ENCODE measurements around the gene SH3PXD2A.
"Not testable (repeated sequence)": the region's sequence is repeated elsewhere in the genome, so short reads cannot be mapped to it uniquely, and the experiment has no call there.

Gene SH3PXD2A

DNA sequence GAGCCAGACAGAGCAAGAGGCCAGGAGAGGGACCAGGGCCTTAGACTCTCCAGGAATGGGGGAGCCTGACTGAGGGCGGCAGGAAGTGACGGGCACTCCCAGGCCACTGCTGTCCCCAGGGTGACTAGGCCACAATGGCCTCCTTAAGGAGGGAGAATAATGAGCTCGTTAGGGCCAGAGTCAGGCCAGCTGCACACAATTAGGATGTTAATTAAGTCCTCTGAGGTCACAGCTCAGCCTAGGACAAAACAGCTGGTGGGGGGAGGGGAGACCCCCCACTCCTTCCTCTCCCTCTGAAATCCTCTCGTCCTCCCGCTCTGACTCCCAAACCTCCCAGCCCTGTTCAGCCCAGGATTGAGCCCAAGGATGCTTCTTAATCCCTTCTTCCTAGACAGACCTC is 218.9 kb downstream of the SH3PXD2A start:
- no peaks in the 10 kb centered on the region for H3K9me3 ChIP-seq (ENCODE audit: insufficient read depth, low read length, severe bottlenecking)
- no peak overlapping the region for H2AFZ ChIP-seq (ENCODE audit: low read depth, low read length)
- TF ChIP-seq, protein P1, sequence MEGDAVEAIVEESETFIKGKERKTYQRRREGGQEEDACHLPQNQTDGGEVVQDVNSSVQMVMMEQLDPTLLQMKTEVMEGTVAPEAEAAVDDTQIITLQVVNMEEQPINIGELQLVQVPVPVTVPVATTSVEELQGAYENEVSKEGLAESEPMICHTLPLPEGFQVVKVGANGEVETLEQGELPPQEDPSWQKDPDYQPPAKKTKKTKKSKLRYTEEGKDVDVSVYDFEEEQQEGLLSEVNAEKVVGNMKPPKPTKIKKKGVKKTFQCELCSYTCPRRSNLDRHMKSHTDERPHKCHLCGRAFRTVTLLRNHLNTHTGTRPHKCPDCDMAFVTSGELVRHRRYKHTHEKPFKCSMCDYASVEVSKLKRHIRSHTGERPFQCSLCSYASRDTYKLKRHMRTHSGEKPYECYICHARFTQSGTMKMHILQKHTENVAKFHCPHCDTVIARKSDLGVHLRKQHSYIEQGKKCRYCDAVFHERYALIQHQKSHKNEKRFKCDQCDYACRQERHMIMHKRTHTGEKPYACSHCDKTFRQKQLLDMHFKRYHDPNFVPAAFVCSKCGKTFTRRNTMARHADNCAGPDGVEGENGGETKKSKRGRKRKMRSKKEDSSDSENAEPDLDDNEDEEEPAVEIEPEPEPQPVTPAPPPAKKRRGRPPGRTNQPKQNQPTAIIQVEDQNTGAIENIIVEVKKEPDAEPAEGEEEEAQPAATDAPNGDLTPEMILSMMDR (IDR thresholded peaks at IDR 0.05; ENCODE audit: borderline replicate concordance, extremely low read depth, low read length, poor library complexity, severe bottlenecking): no peak
- TF ChIP-seq EZH2 (IDR thresholded peaks at IDR 0.05; ENCODE audit: borderline replicate concordance, low read depth, low read length, severe bottlenecking): no peak
- no peaks in the 10 kb centered on the region for H3K27me3 ChIP-seq (ENCODE audit: insufficient read depth, low read length, poor library complexity)
- no peak overlapping the region for H3K27ac ChIP-seq (ENCODE audit: low read length)
- no peak overlapping the region for H3K9ac ChIP-seq (ENCODE audit: low read depth, low read length)
- DNase-seq (no peak), ATAC-seq (ENCODE audit: insufficient read depth, low read depth) (no peak)
- H3K79me2 ChIP-seq (ENCODE audit: insufficient read depth, low read length): no peaks in the 10 kb centered on the region
- peaks cover 22% of the 10 kb centered on the region for H4K20me1 ChIP-seq (ENCODE audit: insufficient read depth, low read length)
- H3K4me1 ChIP-seq (ENCODE audit: insufficient read depth, low read length): no peaks in the 10 kb centered on the region
- H3K36me3 ChIP-seq (ENCODE audit: insufficient read depth, low read length): 0 out of 2 replicates have a peak, but pooled peaks cover 4% of the 10 kb centered on the region
- H3K4me3 ChIP-seq (ENCODE audit: low read depth in 1 of 2, low read length in 2 of 2): no peak overlapping the region
- H3K4me2 ChIP-seq (ENCODE audit: insufficient read depth, low read length): no peak overlapping the region

DNA sequence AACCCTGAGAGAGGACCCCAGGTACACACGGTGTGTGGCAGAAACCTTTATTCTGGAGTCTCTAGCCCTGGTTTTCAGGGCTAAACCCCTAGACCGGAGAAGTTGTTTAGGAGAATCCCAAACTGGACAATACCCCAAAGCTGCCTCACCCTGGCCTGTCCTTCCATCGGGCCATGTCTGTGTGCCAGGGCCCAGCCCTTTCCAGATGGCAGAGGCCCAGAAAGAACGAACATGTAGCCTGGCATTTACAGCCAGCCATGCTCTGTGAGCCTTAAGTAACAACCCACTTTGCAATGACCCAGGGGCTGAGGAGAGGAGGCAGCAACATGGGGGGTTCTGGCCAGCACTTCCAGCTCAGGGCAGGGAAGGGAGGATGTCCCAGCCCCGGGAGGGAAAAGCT is 219.8 kb downstream of the SH3PXD2A start:
- no peak for TF ChIP-seq EZH2 (IDR thresholded peaks at IDR 0.05; ENCODE audit: borderline replicate concordance, low read depth, low read length, severe bottlenecking)
- TF ChIP-seq, protein P1 (IDR thresholded peaks at IDR 0.05; ENCODE audit: borderline replicate concordance, extremely low read depth, low read length, poor library complexity, severe bottlenecking): no peak
- H3K79me2 ChIP-seq (ENCODE audit: insufficient read depth, low read length): no peaks in the 10 kb centered on the region
- H3K4me1 ChIP-seq (ENCODE audit: insufficient read depth, low read length): no peaks in the 10 kb centered on the region
- H2AFZ ChIP-seq (ENCODE audit: low read depth, low read length): no peak overlapping the region
- 0 out of 2 replicates have a peak, but pooled peaks cover 4% of the 10 kb centered on the region for H3K36me3 ChIP-seq (ENCODE audit: insufficient read depth, low read length)
- no peak overlapping the region for H3K27ac ChIP-seq (ENCODE audit: low read length)
- H3K4me3 ChIP-seq (ENCODE audit: low read depth in 1 of 2, low read length in 2 of 2): no peak overlapping the region
- DNase-seq (no peak), ATAC-seq (ENCODE audit: insufficient read depth, low read depth) (no peak)
- H3K9me3 ChIP-seq (ENCODE audit: insufficient read depth, low read length, severe bottlenecking): no peaks in the 10 kb centered on the region
- H3K9ac ChIP-seq (ENCODE audit: low read depth, low read length): no peak overlapping the region
- peaks cover 21% of the 10 kb centered on the region for H4K20me1 ChIP-seq (ENCODE audit: insufficient read depth, low read length)
- H3K4me2 ChIP-seq (ENCODE audit: insufficient read depth, low read length): no peak overlapping the region
- no peaks in the 10 kb centered on the region for H3K27me3 ChIP-seq (ENCODE audit: insufficient read depth, low read length, poor library complexity)

DNA sequence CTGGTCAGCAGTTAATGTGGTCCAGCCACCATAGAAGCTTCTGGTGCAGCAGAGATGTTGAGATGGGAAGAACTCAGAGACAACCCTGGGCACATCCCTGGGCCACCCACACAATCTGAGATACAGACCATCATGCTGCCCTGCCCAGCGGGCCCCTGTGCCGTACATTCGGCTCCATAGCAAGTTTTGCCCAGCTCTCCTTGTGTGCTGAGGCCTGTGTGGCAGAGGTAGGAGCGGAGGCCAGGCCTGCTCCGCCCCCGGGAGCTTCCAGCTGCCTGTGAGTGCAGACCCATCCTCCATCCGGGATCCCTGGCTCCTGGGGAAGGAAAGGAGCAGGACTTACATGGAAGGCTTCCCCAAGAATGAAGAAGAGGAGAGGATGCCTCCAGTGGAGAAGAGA is 221.5 kb downstream of the SH3PXD2A start:
- no peak for ATAC-seq (ENCODE audit: insufficient read depth, low read depth)
- Histone ChIP-seq H3K27ac (ENCODE audit: low read length) (no peak overlapping the region), H3K79me2 (ENCODE audit: insufficient read depth, low read length) (no peaks in the 10 kb centered on the region), H3K9me3 (ENCODE audit: insufficient read depth, low read length, severe bottlenecking) (no peaks in the 10 kb centered on the region), H3K36me3 (ENCODE audit: insufficient read depth, low read length) (0 out of 2 replicates have a peak, but pooled peaks cover 4% of the 10 kb centered on the region), H3K4me3 (ENCODE audit: low read depth in 1 of 2, low read length in 2 of 2) (no peak overlapping the region), H3K27me3 (ENCODE audit: insufficient read depth, low read length, poor library complexity) (no peaks in the 10 kb centered on the region), H2AFZ (ENCODE audit: low read depth, low read length) (no peak overlapping the region), H3K4me1 (ENCODE audit: insufficient read depth, low read length) (no peaks in the 10 kb centered on the region), H4K20me1 (ENCODE audit: insufficient read depth, low read length) (peaks cover 21% of the 10 kb centered on the region), H3K9ac (ENCODE audit: low read depth, low read length) (no peak overlapping the region), H3K4me2 (ENCODE audit: insufficient read depth, low read length) (no peak overlapping the region)
- TF ChIP-seq, protein P1 (IDR thresholded peaks at IDR 0.05; ENCODE audit: borderline replicate concordance, extremely low read depth, low read length, poor library complexity, severe bottlenecking): no peak
- TF ChIP-seq EZH2 (IDR thresholded peaks at IDR 0.05; ENCODE audit: borderline replicate concordance, low read depth, low read length, severe bottlenecking): no peak
- no peak for DNase-seq

DNA sequence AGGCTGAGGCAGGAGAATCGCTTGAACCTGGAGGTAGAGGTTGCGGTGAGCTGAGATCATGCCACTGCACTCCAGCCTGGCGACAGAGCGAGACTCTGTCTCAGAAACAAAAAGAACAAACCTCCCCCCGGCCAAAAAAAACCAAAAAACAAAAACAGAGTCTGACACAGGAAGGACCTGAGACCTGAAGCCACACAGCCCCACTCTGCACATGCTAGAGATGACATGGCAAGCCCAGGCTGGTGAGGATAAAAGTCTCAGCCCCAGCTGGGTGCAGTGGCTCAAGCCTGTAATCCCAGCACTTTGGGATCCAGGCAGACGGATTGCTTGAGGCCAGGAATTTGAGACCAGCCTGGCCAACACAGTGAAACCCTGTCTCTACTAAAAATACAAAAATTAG is 222.5 kb downstream of the SH3PXD2A start:
- DNase-seq; H3K36me3 ChIP-seq (ENCODE audit: insufficient read depth, low read length); H3K4me3 ChIP-seq (ENCODE audit: low read depth in 1 of 2, low read length in 2 of 2); H3K9ac ChIP-seq (ENCODE audit: low read depth, low read length); H3K27me3 ChIP-seq (ENCODE audit: insufficient read depth, low read length, poor library complexity); H3K4me2 ChIP-seq (ENCODE audit: insufficient read depth, low read length); H3K4me1 ChIP-seq (ENCODE audit: insufficient read depth, low read length); ATAC-seq (ENCODE audit: insufficient read depth, low read depth); H3K27ac ChIP-seq (ENCODE audit: low read length); H3K9me3 ChIP-seq (ENCODE audit: insufficient read depth, low read length, severe bottlenecking); H3K79me2 ChIP-seq (ENCODE audit: insufficient read depth, low read length); H2AFZ ChIP-seq (ENCODE audit: low read depth, low read length): not testable (repeated sequence)
- H4K20me1 ChIP-seq (ENCODE audit: insufficient read depth, low read length): peaks cover 17% of the 10 kb centered on the region

All from DND-41 (cell line).